GM12875 (cell line): ENCODE data around the gene GNB1.

Experiments
- H3K4me3 ChIP-seq: one replicate; pipeline ENCODE4 v1.5.1; 2011; ENCODE audit warnings: low read depth, low read length, control low read depth
- TF ChIP-seq, protein P1 (sequence below): IDR thresholded peaks from 2 replicates; pipeline ENCODE4 v1.5.1; 2011; ENCODE audit warnings: low read depth, mild to moderate bottlenecking, control low read depth, inconsistent platforms, low read length, moderate library complexity, borderline replicate concordance; ENCODE audit not compliant: insufficient read depth

The GNB1 gene

DNA sequence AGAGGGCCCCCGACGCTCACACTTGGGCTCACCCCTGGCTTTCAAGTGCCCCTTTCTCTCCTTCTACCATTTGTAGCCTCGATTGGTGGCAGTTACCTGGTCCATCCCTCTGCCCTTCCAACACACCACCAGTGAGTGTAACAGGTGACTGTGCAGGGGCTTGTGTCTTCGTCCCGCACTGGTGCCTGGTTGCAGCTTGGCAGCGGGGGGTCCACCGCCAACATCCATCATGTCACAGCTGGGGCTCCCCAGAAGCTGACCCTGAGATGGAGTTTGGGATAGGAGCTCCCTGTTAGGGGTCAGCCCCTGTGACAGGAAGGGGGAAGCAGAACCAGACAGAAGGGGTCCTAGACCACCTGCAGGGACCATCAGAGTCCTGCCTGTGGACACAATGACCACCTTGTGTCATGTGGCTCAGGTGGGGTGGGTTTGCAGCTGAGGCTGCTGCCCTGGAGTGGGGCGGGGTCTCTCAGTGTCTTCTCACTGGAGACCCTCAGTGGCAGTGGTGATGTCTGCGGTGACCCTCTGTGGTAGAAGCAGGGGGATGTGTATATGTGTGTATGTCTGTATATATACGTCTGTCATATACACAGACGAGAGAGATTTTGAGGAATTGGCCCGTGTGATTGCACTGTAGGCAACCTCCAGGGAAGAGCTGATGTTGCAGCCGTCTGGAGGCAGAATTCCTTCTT, 20.6 kb upstream of the GNB1 start:
- TF ChIP-seq, protein P1, sequence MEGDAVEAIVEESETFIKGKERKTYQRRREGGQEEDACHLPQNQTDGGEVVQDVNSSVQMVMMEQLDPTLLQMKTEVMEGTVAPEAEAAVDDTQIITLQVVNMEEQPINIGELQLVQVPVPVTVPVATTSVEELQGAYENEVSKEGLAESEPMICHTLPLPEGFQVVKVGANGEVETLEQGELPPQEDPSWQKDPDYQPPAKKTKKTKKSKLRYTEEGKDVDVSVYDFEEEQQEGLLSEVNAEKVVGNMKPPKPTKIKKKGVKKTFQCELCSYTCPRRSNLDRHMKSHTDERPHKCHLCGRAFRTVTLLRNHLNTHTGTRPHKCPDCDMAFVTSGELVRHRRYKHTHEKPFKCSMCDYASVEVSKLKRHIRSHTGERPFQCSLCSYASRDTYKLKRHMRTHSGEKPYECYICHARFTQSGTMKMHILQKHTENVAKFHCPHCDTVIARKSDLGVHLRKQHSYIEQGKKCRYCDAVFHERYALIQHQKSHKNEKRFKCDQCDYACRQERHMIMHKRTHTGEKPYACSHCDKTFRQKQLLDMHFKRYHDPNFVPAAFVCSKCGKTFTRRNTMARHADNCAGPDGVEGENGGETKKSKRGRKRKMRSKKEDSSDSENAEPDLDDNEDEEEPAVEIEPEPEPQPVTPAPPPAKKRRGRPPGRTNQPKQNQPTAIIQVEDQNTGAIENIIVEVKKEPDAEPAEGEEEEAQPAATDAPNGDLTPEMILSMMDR, result no peak
- H3K4me3 ChIP-seq, result no peak overlapping the region

DNA sequence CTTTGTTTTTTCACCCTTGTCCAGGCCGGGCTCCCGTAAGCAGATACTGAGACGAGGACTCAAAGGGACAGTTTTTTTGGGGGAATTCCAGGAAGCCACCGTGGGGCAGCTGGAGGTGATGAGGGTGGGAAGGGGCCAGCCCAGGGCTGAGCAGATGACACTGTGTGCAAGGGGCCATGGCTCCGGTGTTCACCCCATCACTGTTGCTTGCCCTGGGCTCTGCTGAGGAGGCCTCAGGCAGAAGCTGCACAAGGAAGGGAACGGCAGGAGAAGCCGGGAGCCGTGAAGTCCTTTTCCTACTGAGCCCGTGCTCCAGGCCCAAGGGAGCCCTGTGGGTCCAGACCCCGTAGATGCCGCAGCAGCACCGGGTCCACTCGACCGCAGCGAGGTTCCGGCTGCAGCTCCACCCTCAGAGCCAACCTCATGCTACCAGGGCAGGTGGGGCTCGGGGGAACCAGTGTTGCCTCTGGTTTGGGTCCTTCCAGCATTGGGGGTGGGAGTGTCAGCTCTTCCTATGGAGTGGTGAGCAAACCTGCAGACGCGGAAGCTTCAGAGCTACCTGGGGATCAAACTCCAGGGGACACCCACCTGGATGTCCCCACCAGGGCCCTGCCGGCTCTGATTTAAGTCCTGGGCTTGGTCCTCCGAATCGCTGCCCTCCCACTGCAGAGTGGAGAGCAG, 19.9 kb upstream of the GNB1 start:
- TF ChIP-seq, protein P1, result no peak
- no peak overlapping the region for H3K4me3 ChIP-seq

- TF ChIP-seq, protein P1, result no peak
- H3K4me3 ChIP-seq, result no peak overlapping the region
Observed at GRCh38 chr1:1910033-1910465, 19.2 kb upstream of the GNB1 start.

- H3K4me3 ChIP-seq, result peak overlapping the region; percentile 84
- TF ChIP-seq, protein P1, result no peak
Observed at GRCh38 chr1:1908506-1908791, 17.6 kb upstream of the GNB1 start.

- TF ChIP-seq, protein P1, result no peak
- no peak overlapping the region for H3K4me3 ChIP-seq
Observed at GRCh38 chr1:1907098-1907736, 16.3 kb upstream of the GNB1 start.

- TF ChIP-seq, protein P1, result peak; percentile 97
- no peak overlapping the region for H3K4me3 ChIP-seq
Observed at GRCh38 chr1:1906185-1907097, 15.6 kb upstream of the GNB1 start.
